ENCODE measurements around the gene TMEM121B.

- TF ChIP-seq POLR2AphosphoS5 (IDR thresholded peaks at IDR 0.05; ENCODE audit: low read depth, low read length), result no peak
- no peak for TF ChIP-seq CTCF (IDR thresholded peaks at IDR 0.05)
- no peak for TF ChIP-seq EP300 (IDR thresholded peaks at IDR 0.05; ENCODE audit: borderline replicate concordance in 1 of 2, low read depth in 1 of 2, low read length in 1 of 2)
- no peak for TF ChIP-seq SIN3A (IDR thresholded peaks at IDR 0.05; ENCODE audit: borderline replicate concordance, low read depth, low read length)
- TF ChIP-seq USF1 (IDR thresholded peaks at IDR 0.05; ENCODE audit: borderline replicate concordance, low read depth), result no peak
- no peak for TF ChIP-seq ZBTB33 (IDR thresholded peaks at IDR 0.05; ENCODE audit: borderline replicate concordance, low read depth)
- TF ChIP-seq TAF1 (IDR thresholded peaks at IDR 0.05; ENCODE audit: borderline replicate concordance, low read depth, low read length), result no peak
These were observed 37.9 kb downstream of the TMEM121B start for GRCh38 chr22:17083255-17083654.
